HepG2 (cell line): ENCODE measurements around the gene FLAD1. TPM values are rescaled to one million over a fixed set of nuclear protein-coding genes. Genes with fewer than 3 reads are reported as not detected.

Experiments
- ATAC-seq: fragments of 200-7000 bp; cut with Tn5 transposase; 3 replicates; pipeline ENCODE4 v1.9.1; 2020; ENCODE audit warnings: mild to moderate bottlenecking, moderate library complexity
- BruUV-seq: library from RNA; stranded (reverse); fragments of 400-500 nt; replicated peaks from 2 replicates; lab custom pipeline; 2021; lab: Mats Ljungman, UMichigan
- CTCF ChIA-PET: fragments of 300-600 bp; formaldehyde crosslinking; extraction: SDS; loops from one replicate; lab custom pipeline; 2021; ENCODE audit warnings: low total read pairs, inconsistent platforms, low intra/inter-chr PET ratio; lab: Yijun Ruan, JAX
- POLR2A ChIA-PET: fragments of 350-600 bp; sonication (Branson Sonifier 250); formaldehyde crosslinking; loops from one replicate; lab custom pipeline; 2020; ENCODE audit warnings: antibody characterized with exemption, inconsistent platforms; lab: Yijun Ruan, JAX
- DNase-seq: peaks from one replicate; pipeline ENCODE4 v3.0.0-alpha.2; 2015; ENCODE audit warnings: low spot score
- FAIRE-seq: peaks from 3 replicates; lab custom pipeline; 2011; peaks lifted over from hg19 to GRCh38; lab: Jason Lieb, UNC
- H2AFZ ChIP-seq: one replicate; pipeline ENCODE4 v1.6.1; 2011; ENCODE audit warnings: low read length, inconsistent platforms
- H3K27ac ChIP-seq: fragments of 300-600 bp; 3 replicates; pipeline ENCODE4 v1.8.0; 2011; ENCODE audit warnings: mixed run types, mild to moderate bottlenecking, mixed read lengths, low read length, inconsistent platforms; ENCODE audit not compliant: insufficient read depth; ENCODE audit errors: extremely low read length
- H3K27me3 ChIP-seq, 2 experiments: fragments of 200-600 bp in 1 of 2; 2 replicates in 1 of 2; 3 replicates in 1 of 2; pipeline versions ENCODE4 v1.6.0 to v1.8.0; 2011; ENCODE audit warnings: low read length in 2 of 2, mild to moderate bottlenecking in 2 of 2, moderate library complexity in 2 of 2, inconsistent platforms in 1 of 2; ENCODE audit not compliant: insufficient read depth in 2 of 2, control insufficient read depth in 1 of 2
- H3K36me3 ChIP-seq, 2 experiments: fragments of 200-600 bp in 1 of 2; replicated peaks in 1 of 2; 2 replicates in 1 of 2; 3 replicates in 1 of 2; pipeline versions ENCODE4 v1.5.1 to v1.8.0; 2011; ENCODE audit warnings: low read length in 2 of 2, inconsistent platforms in 1 of 2; ENCODE audit not compliant: insufficient read depth in 2 of 2, control insufficient read depth in 1 of 2
- H3K4me1 ChIP-seq: 2 replicates; pipeline ENCODE4 v1.5.1; 2012; ENCODE audit warnings: low read length, inconsistent platforms; ENCODE audit not compliant: insufficient read depth
- H3K4me2 ChIP-seq: 2 replicates; pipeline ENCODE4 v1.6.0; 2011; ENCODE audit warnings: low read depth, low read length, inconsistent platforms
- H3K4me3 ChIP-seq, 3 experiments: fragments of 200-600 bp in 1 of 3; sonication (generic), shearing (Covaris generic) in 1 of 3; replicated peaks in 1 of 3; 2 replicates each; pipeline ENCODE4 v1.5.1; 2011 to 2016; ENCODE audit warnings: low read length in 3 of 3, inconsistent platforms in 2 of 3, low read depth in 2 of 3, mild to moderate bottlenecking in 2 of 3, control low read depth in 1 of 3, mixed read lengths in 1 of 3; ENCODE audit not compliant: insufficient read depth in 1 of 3
- H3K79me2 ChIP-seq: one replicate; pipeline ENCODE4 v1.6.1; 2011; ENCODE audit warnings: low read length, inconsistent platforms; ENCODE audit not compliant: insufficient read depth
- H3K9ac ChIP-seq: 2 replicates; pipeline ENCODE4 v1.6.0; 2011; ENCODE audit warnings: mild to moderate bottlenecking, low read depth, low read length, inconsistent platforms; ENCODE audit not compliant: insufficient read depth
- H3K9me3 ChIP-seq: 2 replicates; pipeline ENCODE4 v1.5.1; 2012; ENCODE audit warnings: mild to moderate bottlenecking, low read length
- H4K20me1 ChIP-seq: 2 replicates; pipeline ENCODE4 v1.6.0; 2011; ENCODE audit warnings: inconsistent platforms, mild to moderate bottlenecking, low read length, moderate library complexity; ENCODE audit not compliant: insufficient read depth
- CCDC6 ChIP-seq: sonication (generic); formaldehyde crosslinking; IDR thresholded peaks from 2 replicates; pipeline ENCODE4 v1.8.1; 2022; ENCODE audit warnings: mild to moderate bottlenecking, missing genetic modification reagents, moderate library complexity
- DDIT3 ChIP-seq: sonication (generic); formaldehyde crosslinking; IDR thresholded peaks from 2 replicates; pipeline ENCODE4 v1.4.0; 2020; ENCODE audit warnings: mild to moderate bottlenecking, missing genetic modification reagents
- FOXK2 ChIP-seq: fragments of 450-650 bp; IDR thresholded peaks from 2 replicates; pipeline ENCODE4 v1.6.1; 2016
- HIVEP1 ChIP-seq: sonication (generic); formaldehyde crosslinking; IDR thresholded peaks from 2 replicates; pipeline ENCODE4 v1.4.0; 2020; ENCODE audit warnings: mild to moderate bottlenecking, missing genetic modification reagents
- HNRNPL ChIP-seq: fragments of 200-400 bp; formaldehyde crosslinking; IDR thresholded peaks from 2 replicates; pipeline ENCODE4 v1.6.1; 2017; ENCODE audit warnings: mild to moderate bottlenecking, low read depth, low read length
- KLF11 ChIP-seq: IDR thresholded peaks from 2 replicates; pipeline ENCODE4 v1.6.1; 2016; ENCODE audit warnings: missing compliant biosample characterization
- MAFF ChIP-seq: IDR thresholded peaks from 2 replicates; pipeline ENCODE4 v1.6.1; 2011; ENCODE audit warnings: low read depth, low read length, improper control_type of control experiment
- MEIS1 ChIP-seq: sonication (generic); formaldehyde crosslinking; IDR thresholded peaks from 2 replicates; pipeline ENCODE4 v1.9.0; 2021; ENCODE audit warnings: mild to moderate bottlenecking, missing genetic modification reagents, moderate library complexity, borderline replicate concordance
- MXD4 ChIP-seq: IDR thresholded peaks from 2 replicates; pipeline ENCODE4 v1.6.1; 2016; ENCODE audit warnings: mild to moderate bottlenecking, missing biosample characterization, missing genetic modification reagents
- RBFOX2 ChIP-seq: fragments of 200-400 bp; formaldehyde crosslinking; IDR thresholded peaks from 2 replicates; pipeline ENCODE4 v1.6.1; 2017; ENCODE audit warnings: low read depth, mild to moderate bottlenecking, low read length
- TRAFD1 ChIP-seq: sonication (generic); formaldehyde crosslinking; IDR thresholded peaks from 2 replicates; pipeline ENCODE4 v1.5.1; 2020; ENCODE audit warnings: missing genetic modification reagents, mild to moderate bottlenecking, borderline replicate concordance
- ZNF281 ChIP-seq: sonication (generic); formaldehyde crosslinking; IDR thresholded peaks from 2 replicates; pipeline ENCODE4 v1.4.0; 2020; ENCODE audit warnings: missing genetic modification reagents, borderline replicate concordance
- ZNF367 ChIP-seq: sonication (generic); formaldehyde crosslinking; IDR thresholded peaks from 2 replicates; pipeline ENCODE4 v1.4.0; 2020; ENCODE audit warnings: missing genetic modification reagents, borderline replicate concordance
- ZNF761 ChIP-seq: sonication (generic); formaldehyde crosslinking; conservative IDR thresholded peaks from 2 replicates; pipeline ENCODE4 v1.4.0; 2020; ENCODE audit warnings: mild to moderate bottlenecking, missing genetic modification reagents
- ZNF883 ChIP-seq: sonication (generic); formaldehyde crosslinking; IDR thresholded peaks from 2 replicates; pipeline ENCODE4 v1.5.1; 2020; ENCODE audit warnings: mild to moderate bottlenecking, missing genetic modification reagents; ENCODE audit errors: not compliant biosample characterization
- WGBS: methylation state at CpG from one replicate; pipeline ENCODE4 v1.1.6; 2017; ENCODE audit warnings: low lambda C conversion rate; 5-methylcytosine and 5-hydroxymethylcytosine counted together
- in situ Hi-C: cut with HindIII; loops from 2 replicates; pipeline ENCODE4 v1.10.0; 2017; ENCODE audit warnings: low pct_unique_long_range_greater_than_20kb; ENCODE audit not compliant: extremely low pct_ligation_motif_present
- intact Hi-C: fragments of 100-400 bp; cut with micrococcal nuclease; formaldehyde crosslinking; loops from one replicate; pipeline ENCODE4 v1.10.0; 2022; ENCODE audit not compliant: unreplicated experiment
- polyA plus RNA-seq, 8 experiments: library from polyadenylated mRNA; depleted of rRNA in 3 of 8; stranded (reverse) in 7 of 8; unstranded in 1 of 8; fragments of >200 nt; fragmentation: Illumina TruSeq in 4 of 8; extraction: Trizol in 4 of 8; gene quantifications; 2 replicates each; pipeline versions ENCODE4 v1.2.1 to v1.2.3, GENCODE V29; 2011 to 2016; ENCODE audit warnings: low read depth in 4 of 8, missing spikeins in 1 of 8, mixed read lengths in 1 of 8; ENCODE audit not compliant: insufficient read depth in 1 of 8
- total RNA-seq, 5 experiments: library from RNA; depleted of rRNA; stranded (reverse); fragments of >200 nt; fragmentation: Illumina TruSeq; extraction: Trizol; gene quantifications; 2 replicates each; pipeline ENCODE4 v1.2.3, GENCODE V29; 2016; ENCODE audit warnings: low read depth in 1 of 5

The FLAD1 gene
- total and polyA plus RNA-seq, 2 of the 13 experiments (the other 11 are each of a cell fraction or from before 2014, with no cell fraction given), result 25.9 to 32.8 TPM

- TF ChIP-seq CCDC6 (CRISPR knock-in tag) (no peak), MXD4 (CRISPR knock-in tag) (no peak), FOXK2 (no peak), ZNF761 (CRISPR knock-in tag) (0 out of 2 replicates have a peak, but pooled peaks have one; percentile 11)
- TF ChIP-seq, all 625 proteins: peak for 8
Observed at GRCh38 chr1:155004352-155005075, 21.4 kb downstream of the FLAD1 start (continued).

- ATAC-seq (no peak), FAIRE-seq (no peak), DNase-seq (no peak)
- no TSS peak for BruUV-seq
- CTCF ChIA-PET, result interaction anchor here (1.6 kb wide), 1 partner anchor 12 kb away, joined by 5 read pairs; no protein-coding TSS in a partner anchor
- Histone ChIP-seq H3K79me2 (peaks cover 46% of the 10 kb centered on the region), H2AFZ (no peak overlapping the region), H3K4me3 (no peak overlapping the region), H4K20me1 (peaks cover 4% of the 10 kb centered on the region; the same call in 1 of the 2 replicates), H3K27ac (peak overlapping the region; percentile 97), H3K4me1 (peaks cover 64% of the 10 kb centered on the region), H3K27me3 (no peaks in the 10 kb centered on the region; a peak in 1 of 5 replicates), H3K9me3 (no peaks in the 10 kb centered on the region), H3K9ac (peak overlapping the region; percentile 95; the same call in 1 of the 2 replicates), H3K4me2 (peak overlapping the region; percentile 89), H3K36me3 (peaks cover 1 to 3% of the 10 kb centered on the region in 2 experiments; a peak in 3 of 5 replicates)
- in situ Hi-C loops, result no loop called here
- intact Hi-C loops, result no loop called here
- 83% methylated on average over 11 of the region's 17 CpGs for WGBS
- POLR2A ChIA-PET, result interaction anchor here (1.5 to 5.9 kb wide), 3 partner anchors 9 to 17 kb away, joined by 4 to 90 read pairs (median 9); no protein-coding TSS in a partner anchor
- peak; percentile 91 for TF ChIP-seq HNRNPL
- no peak for TF ChIP-seq KLF11 (CRISPR knock-in tag)
- TF ChIP-seq TRAFD1, result no peak
- no peak for TF ChIP-seq ZNF367 (CRISPR knock-in tag)
- peak; percentile 28; the same call in 1 of the 2 replicates for TF ChIP-seq RBFOX2
- no peak for TF ChIP-seq HIVEP1 (CRISPR knock-in tag)
- peak; percentile 21; the same call in 1 of the 2 replicates for TF ChIP-seq ZNF281 (CRISPR knock-in tag)
- TF ChIP-seq ZNF883 (CRISPR knock-in tag), result no peak
- no peak for TF ChIP-seq DDIT3 (CRISPR knock-in tag)
- no peak for TF ChIP-seq MEIS1 (CRISPR knock-in tag)
- no peak for TF ChIP-seq MAFF
Observed at GRCh38 chr1:155005076-155006011, 22.2 kb downstream of the FLAD1 start.
